ENCODE measurements around the gene GPR62.

DNA sequence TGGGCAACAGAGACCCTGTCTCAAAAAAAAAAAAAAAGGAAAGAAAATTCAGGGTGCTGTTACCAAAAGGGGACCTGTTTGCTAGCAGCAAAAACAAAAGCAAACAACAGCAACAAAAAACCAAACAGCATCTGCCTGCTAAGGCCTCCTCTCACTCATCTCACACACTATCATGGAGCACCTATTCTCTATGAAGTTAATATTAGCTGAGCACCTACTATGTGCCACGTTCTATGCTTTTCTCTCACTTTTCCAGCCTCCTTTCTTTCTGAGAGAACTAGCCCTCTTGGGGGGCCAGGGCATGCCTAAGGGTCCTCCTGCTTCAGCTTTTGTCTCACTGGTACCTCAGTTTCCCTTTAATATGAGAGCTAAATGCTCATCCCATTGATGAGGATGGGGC lies 468 bp upstream of the GPR62 start:
- TF ChIP-seq EZH2 (IDR thresholded peaks at IDR 0.05; ENCODE audit: low read depth, unreplicated experiment) (no peak), CTCF (conservative IDR thresholded peaks at IDR 0.05; ENCODE audit: low read depth in 2 of 2) (no peak), POLR2AphosphoS5 (IDR thresholded peaks at IDR 0.05; ENCODE audit: low read depth) (no peak), JUNB (IDR thresholded peaks at IDR 0.05; ENCODE audit: unreplicated experiment) (no peak), NANOG (IDR thresholded peaks at IDR 0.05; ENCODE audit: borderline replicate concordance) (no peak), EZH2phosphoT487 (IDR thresholded peaks at IDR 0.05; ENCODE audit: unreplicated experiment) (no peak), REST (IDR thresholded peaks at IDR 0.05; ENCODE audit: unreplicated experiment) (no peak), CREB1 (CRISPR knock-in tag; IDR thresholded peaks at IDR 0.05; ENCODE audit: low read depth) (no peak), ZNF114 (CRISPR knock-in tag; IDR thresholded peaks at IDR 0.05) (no peak), STAT1 (IDR thresholded peaks at IDR 0.05; ENCODE audit: unreplicated experiment) (no peak)
- TF ChIP-seq, protein P1, sequence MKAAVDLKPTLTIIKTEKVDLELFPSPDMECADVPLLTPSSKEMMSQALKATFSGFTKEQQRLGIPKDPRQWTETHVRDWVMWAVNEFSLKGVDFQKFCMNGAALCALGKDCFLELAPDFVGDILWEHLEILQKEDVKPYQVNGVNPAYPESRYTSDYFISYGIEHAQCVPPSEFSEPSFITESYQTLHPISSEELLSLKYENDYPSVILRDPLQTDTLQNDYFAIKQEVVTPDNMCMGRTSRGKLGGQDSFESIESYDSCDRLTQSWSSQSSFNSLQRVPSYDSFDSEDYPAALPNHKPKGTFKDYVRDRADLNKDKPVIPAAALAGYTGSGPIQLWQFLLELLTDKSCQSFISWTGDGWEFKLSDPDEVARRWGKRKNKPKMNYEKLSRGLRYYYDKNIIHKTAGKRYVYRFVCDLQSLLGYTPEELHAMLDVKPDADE (IDR thresholded peaks at IDR 0.05), result no peak
